Immature natural killer cell (primary cell): ENCODE data around the gene PLP2. TPM values are rescaled to one million over a fixed set of nuclear protein-coding genes. Genes with fewer than 3 reads are reported as not detected.
"Not testable (repeated sequence)": the region's sequence is repeated elsewhere in the genome, so short reads cannot be mapped to it uniquely, and the experiment has no call there.

Experiments used
- DNase-seq, 3 donors: peaks; one replicate each; pipeline ENCODE4 v3.0.0; 2022; ENCODE audit warnings: mixed read lengths in 1 of 3
- H3K27ac Mint-ChIP-seq, 6 donors: one replicate each; pipeline ENCODE4 v1.8.0; 2020; ENCODE audit warnings: mixed read lengths in 6 of 6, mild to moderate bottlenecking in 5 of 6, inconsistent platforms in 4 of 6, moderate library complexity in 3 of 6
- H3K27me3 Mint-ChIP-seq, 3 donors: one replicate each; pipeline ENCODE4 v1.8.0; 2020 to 2021; ENCODE audit warnings: low read depth in 3 of 3, mild to moderate bottlenecking in 3 of 3, mixed read lengths in 3 of 3, moderate library complexity in 3 of 3, inconsistent platforms in 1 of 3
- H3K36me3 Mint-ChIP-seq, 3 donors: one replicate each; pipeline ENCODE4 v1.8.0; 2020; ENCODE audit warnings: mixed read lengths in 3 of 3, inconsistent platforms in 2 of 3, mild to moderate bottlenecking in 2 of 3
- H3K4me1 Mint-ChIP-seq, 2 donors: one replicate each; pipeline ENCODE4 v1.8.0; 2020; ENCODE audit warnings: inconsistent platforms in 2 of 2, mild to moderate bottlenecking in 2 of 2, mixed read lengths in 2 of 2, moderate library complexity in 1 of 2
- H3K4me3 Mint-ChIP-seq, 5 donors: one replicate each; pipeline ENCODE4 v1.8.0; 2020; ENCODE audit warnings: mild to moderate bottlenecking in 5 of 5, mixed read lengths in 5 of 5, inconsistent platforms in 3 of 5, moderate library complexity in 3 of 5
- H3K9me3 Mint-ChIP-seq, 6 donors: one replicate each; pipeline ENCODE4 v1.8.0; 2020; ENCODE audit warnings: mild to moderate bottlenecking in 6 of 6, mixed read lengths in 6 of 6, inconsistent platforms in 4 of 6, moderate library complexity in 3 of 6
- polyA plus RNA-seq, 3 donors: library from polyadenylated mRNA; unstranded; fragments of 300-500 nt; fragmentation: Illumina TruSeq; gene quantifications; one replicate each; pipeline ENCODE4 v1.2.3, GENCODE V29; 2021

PLP2 gene, protein sequence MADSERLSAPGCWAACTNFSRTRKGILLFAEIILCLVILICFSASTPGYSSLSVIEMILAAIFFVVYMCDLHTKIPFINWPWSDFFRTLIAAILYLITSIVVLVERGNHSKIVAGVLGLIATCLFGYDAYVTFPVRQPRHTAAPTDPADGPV
- 10 to 100 TPM; 40.5 to 64.6 (median 45.7) TPM for polyA plus RNA-seq

DNA sequence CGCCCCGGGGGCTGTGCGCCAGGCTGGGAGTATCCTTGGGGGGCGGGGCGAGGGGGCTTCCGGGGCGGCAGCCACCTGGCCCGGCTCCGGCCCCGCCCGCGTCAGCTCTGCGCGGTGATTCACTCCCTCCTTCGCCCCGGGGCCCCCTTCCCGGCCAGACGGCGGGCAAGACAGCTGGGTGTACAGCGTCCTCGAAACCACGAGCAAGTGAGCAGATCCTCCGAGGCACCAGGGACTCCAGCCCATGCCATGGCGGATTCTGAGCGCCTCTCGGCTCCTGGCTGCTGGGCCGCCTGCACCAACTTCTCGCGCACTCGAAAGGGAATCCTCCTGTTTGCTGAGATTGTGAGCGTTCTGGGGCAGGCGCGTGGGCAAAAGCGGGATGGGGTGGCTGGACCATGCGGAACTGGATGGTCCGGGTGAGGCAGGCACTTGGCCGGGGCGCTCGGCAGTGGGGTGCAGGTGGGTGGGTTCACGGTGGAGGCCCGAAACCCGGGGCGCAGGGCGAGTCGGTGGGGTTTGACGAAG, at the start of gene PLP2:
PLP2 (plus strand) TSS at position 147 of the 528 bp plus-strand sequence; CDS start at position 250, 103 bp downstream.
- Mint-ChIP-seq H3K4me1 (peaks cover 24 to 31% of the 10 kb centered on the region in 2 donors), H3K9me3 (no peaks in the 10 kb centered on the region), H3K4me3 (peak within 1 kb of the TSS; percentile 80 to 88 (median 80)), H3K27ac (peak within 1 kb of the TSS; percentile 72 to 86 (median 82)), H3K27me3 (peaks cover 6 to 13% (median 8%) of the 10 kb centered on the region in 3 donors), H3K36me3 (peaks cover 0 to 5% (median 0%) of the 10 kb centered on the region in 3 donors)
- peak; percentile 53 to 55 (median 54) for DNase-seq

DNA sequence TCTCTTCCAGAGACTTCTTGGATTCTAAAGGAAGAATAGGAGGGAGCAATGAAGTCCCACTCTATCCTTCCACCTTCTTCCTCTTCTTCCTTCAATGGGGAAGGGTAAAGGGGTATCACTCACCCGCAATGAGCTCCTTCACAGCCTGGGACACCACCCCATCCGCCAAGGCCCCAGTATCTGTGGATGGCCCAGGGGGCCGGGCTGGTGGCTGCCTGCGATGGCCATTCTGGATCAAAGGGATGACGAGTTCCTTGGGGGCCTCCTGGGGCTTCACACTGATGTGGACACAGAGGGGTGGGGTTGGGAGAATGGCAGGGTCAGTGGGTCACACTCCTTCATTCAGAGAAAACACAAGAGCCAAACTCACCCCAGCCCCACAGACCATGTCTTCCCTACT, 49.2 kb upstream of the PLP2 start:
- H3K9me3 Mint-ChIP-seq, result no peaks in the 10 kb centered on the region
- H3K27me3 Mint-ChIP-seq, result peaks cover 7% of the 10 kb centered on the region in 3 donors
- H3K27ac Mint-ChIP-seq, result peak overlapping the region in 5 of 6 donors; percentile 90 to 97 (median 96)
- no peak for DNase-seq
- peak overlapping the region; percentile 91 to 97 (median 95) for H3K4me3 Mint-ChIP-seq
- H3K36me3 Mint-ChIP-seq, result peaks cover 3 to 12% (median 10%) of the 10 kb centered on the region in 3 donors
- H3K4me1 Mint-ChIP-seq, result peaks cover 19 to 20% of the 10 kb centered on the region in 2 donors

DNA sequence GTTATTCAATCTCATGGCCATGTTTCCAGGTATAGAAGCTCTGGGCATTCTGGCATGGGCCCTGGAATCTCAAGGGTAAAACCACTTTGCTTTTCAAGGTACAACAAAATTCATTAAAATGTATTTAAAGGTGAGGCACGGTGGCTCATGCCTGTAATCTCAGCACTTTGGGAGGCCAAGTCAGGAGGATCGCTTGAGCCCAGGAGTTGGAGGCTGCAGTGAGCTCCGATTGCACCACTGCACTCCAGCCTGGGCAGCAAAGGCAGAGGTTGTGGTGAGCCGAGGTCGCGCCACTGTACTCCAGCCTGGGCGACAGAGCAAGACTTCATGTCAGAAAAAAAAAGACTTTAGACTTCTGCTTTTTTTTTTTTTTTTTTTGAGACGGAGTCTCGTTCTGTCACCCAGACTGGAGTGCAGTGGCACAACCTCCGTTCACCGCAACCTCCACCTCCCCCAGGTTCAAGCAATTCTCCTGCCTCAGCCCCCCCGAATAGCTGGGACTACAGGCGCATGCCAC, 43.9 kb upstream of the PLP2 start:
- not testable (repeated sequence) for H3K27ac Mint-ChIP-seq, H3K4me3 Mint-ChIP-seq, H3K4me1 Mint-ChIP-seq, H3K27me3 Mint-ChIP-seq, DNase-seq, H3K36me3 Mint-ChIP-seq, H3K9me3 Mint-ChIP-seq

DNA sequence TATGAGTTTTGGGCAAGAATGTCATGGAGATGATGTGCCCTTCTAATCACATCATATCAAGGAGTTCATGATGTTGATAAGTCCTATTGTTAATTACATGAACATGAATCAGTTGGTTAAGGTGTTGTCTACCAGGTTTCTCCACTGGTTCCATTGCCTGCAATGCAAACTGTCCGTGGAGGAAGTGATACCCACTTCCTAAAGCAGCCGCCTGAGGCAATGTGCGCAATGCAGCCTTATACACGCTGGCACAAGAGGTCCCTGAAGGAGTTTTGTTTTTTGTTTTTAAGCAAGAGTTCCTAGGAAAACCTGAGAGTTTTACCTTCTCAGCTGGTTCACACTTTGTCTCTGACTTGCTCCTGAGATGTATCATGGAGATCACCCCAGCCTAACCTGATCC, 42.3 kb upstream of the PLP2 start:
- H3K27ac Mint-ChIP-seq, result no peak overlapping the region
- H3K9me3 Mint-ChIP-seq, result no peaks in the 10 kb centered on the region
- no peak for DNase-seq
- H3K4me1 Mint-ChIP-seq, result no peaks in the 10 kb centered on the region
- no peak overlapping the region for H3K4me3 Mint-ChIP-seq
- peaks cover 0 to 2% (median 0%) of the 10 kb centered on the region in 3 donors for H3K27me3 Mint-ChIP-seq
- no peaks in the 10 kb centered on the region for H3K36me3 Mint-ChIP-seq

DNA sequence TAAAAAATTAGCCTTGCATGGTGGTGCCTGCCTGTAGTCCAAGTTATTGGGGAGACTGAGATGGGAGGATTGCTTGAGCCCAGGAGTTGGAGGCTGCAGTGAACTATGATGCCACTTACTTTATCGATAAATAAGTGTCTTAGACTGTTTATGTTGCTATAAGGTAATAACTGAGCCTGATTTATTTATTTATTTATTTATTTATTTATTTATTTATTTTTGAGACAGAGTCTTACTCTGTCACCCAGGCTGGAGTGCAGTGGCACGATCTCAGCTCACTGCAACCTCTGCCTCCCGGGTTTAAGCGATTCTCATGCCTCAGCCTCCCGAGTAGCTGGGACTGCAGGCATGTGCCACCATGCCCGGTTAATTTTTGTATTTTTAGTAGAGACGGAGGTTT, 39.4 kb upstream of the PLP2 start:
- H3K27ac Mint-ChIP-seq, H3K4me1 Mint-ChIP-seq, H3K4me3 Mint-ChIP-seq: not testable (repeated sequence)

DNA sequence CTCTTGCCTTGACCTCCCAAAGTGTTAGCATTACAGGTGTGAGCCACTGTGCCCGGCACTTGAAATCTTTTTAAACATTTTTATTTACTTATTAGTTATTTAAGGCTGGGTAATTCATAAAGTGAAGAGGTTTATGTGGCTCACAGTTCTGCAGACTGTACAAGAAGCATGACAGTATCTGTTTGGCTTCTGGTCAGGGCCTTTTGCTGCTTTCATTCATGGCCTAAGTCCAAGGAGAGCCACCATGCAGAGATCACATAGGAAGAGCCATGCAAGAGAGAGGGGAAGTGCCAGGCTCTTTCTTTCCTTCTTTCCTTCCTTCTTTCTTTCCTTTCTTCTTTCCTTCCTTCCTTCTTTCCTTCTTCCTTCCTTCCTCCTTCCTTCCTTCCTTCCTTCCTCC, 37.9 kb upstream of the PLP2 start:
- peaks cover 0 to 5% (median 0%) of the 10 kb centered on the region in 3 donors for H3K27me3 Mint-ChIP-seq
- H3K9me3 Mint-ChIP-seq, result peaks cover 0 to 12% (median under 1%) of the 10 kb centered on the region in 6 donors
- peaks cover 0 to 4% (median 0%) of the 10 kb centered on the region in 3 donors for H3K36me3 Mint-ChIP-seq
- DNase-seq, result no peak
- H3K4me3 Mint-ChIP-seq, result no peak overlapping the region
- no peaks in the 10 kb centered on the region for H3K4me1 Mint-ChIP-seq
- no peak overlapping the region for H3K27ac Mint-ChIP-seq

More for the DNA sequence above, 39.4 kb upstream of the PLP2 start:
- not testable (repeated sequence) for DNase-seq, H3K9me3 Mint-ChIP-seq, H3K36me3 Mint-ChIP-seq, H3K27me3 Mint-ChIP-seq

DNA sequence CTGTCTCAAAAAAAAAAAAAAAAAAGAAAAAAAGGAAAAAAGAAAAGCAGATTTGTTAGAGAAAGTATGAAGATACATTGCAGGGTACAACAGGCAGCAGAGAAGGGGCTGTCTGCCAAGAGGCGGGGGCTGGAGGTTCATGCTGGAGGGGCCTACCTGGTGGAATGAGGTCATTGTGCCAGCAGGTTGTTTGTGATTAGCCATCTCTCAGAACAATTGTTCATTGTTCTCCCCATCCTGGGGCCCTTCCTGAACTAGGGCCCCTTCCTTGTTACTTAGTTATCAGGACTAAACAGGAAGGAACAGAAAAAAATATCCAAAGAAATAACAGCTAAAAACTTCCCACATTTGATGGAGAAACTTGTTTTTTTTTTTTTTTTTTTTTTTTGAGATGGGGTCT, 34.2 kb upstream of the PLP2 start:
- no peak for DNase-seq
- no peak overlapping the region for H3K27ac Mint-ChIP-seq
- H3K4me3 Mint-ChIP-seq, result no peak overlapping the region
- H3K9me3 Mint-ChIP-seq, result peaks cover 6 to 42% (median 23%) of the 10 kb centered on the region in 6 donors
- no peaks in the 10 kb centered on the region for H3K4me1 Mint-ChIP-seq
- peaks cover 0 to 5% (median 0%) of the 10 kb centered on the region in 3 donors for H3K27me3 Mint-ChIP-seq
- peaks cover 4 to 13% (median 4%) of the 10 kb centered on the region in 3 donors for H3K36me3 Mint-ChIP-seq

DNA sequence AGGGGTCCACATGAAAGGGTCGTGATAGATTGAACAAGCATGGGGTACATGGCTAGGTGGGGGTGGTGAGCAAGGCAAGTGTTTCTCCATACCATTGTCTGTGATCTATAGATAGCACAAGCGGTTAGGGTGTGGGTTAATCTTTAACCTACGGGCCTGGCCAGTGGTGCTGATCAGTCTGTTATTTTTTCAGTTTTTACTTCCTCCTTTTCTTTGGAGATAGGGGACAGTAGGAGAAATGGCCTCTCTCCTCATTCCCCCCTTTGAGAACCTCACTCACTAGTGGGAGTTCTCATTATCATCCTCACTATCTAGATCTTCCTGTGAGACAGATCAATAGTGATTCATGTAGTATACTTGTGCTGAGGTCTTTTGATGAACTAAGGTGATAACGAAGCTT, 32.0 kb upstream of the PLP2 start:
- no peak overlapping the region for H3K4me3 Mint-ChIP-seq
- H3K4me1 Mint-ChIP-seq, result no peaks in the 10 kb centered on the region
- peaks cover 8 to 42% (median 23%) of the 10 kb centered on the region in 6 donors for H3K9me3 Mint-ChIP-seq
- H3K36me3 Mint-ChIP-seq, result peaks cover 4 to 13% (median 4%) of the 10 kb centered on the region in 3 donors
- no peak for DNase-seq
- H3K27me3 Mint-ChIP-seq, result peaks cover 0 to 3% (median 2%) of the 10 kb centered on the region in 3 donors
- H3K27ac Mint-ChIP-seq, result no peak overlapping the region

DNA sequence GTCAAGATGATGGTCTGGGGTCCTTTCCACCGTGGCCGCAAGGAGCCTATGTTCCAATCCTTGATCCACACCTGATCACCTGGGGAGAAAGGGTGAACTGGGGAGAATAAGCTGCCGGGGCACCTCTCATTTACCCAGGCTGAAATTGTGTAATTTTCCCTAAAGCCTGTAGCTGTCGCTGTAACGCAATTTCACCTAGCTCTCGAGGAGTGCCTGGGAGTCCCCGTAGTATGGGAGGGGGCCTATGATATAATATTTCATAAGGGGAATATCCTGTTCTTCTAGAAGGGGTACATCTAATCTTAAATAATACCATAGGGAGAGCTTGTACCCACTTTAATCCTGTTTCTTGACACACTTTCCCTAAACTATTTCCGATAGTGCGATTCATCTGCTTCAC, 29.4 kb upstream of the PLP2 start:
- not testable (repeated sequence) for H3K4me1 Mint-ChIP-seq, DNase-seq, H3K4me3 Mint-ChIP-seq, H3K27me3 Mint-ChIP-seq, H3K27ac Mint-ChIP-seq
- peaks cover 8 to 36% (median 23%) of the 10 kb centered on the region in 6 donors for H3K9me3 Mint-ChIP-seq
- H3K36me3 Mint-ChIP-seq, result peaks cover 0 to 13% (median 4%) of the 10 kb centered on the region in 3 donors

DNA sequence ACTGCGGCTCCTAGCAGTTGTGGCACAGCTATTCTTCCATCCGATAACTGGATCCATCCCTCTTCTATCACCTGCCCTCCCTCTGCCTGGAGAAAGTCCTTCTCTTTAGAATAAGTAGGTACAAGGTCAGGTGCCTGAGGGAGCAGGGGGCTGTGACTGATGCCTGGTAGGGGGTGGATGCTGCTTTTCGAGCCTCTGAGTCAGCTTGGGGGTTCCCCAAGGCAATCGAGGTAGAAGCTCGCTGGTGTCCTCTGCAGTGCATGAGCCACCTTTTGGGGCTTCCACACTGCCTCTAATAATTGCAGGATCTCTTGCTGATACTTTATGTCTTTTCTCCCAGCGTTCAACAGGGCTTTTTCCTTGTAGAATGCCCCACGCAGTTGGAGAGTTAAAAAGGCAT, 28.5 kb upstream of the PLP2 start:
- not testable (repeated sequence) for H3K4me1 Mint-ChIP-seq, H3K4me3 Mint-ChIP-seq, H3K27ac Mint-ChIP-seq, H3K27me3 Mint-ChIP-seq, DNase-seq
- Mint-ChIP-seq H3K9me3 (peaks cover 8 to 30% (median 23%) of the 10 kb centered on the region in 6 donors), H3K36me3 (peaks cover 0 to 13% (median 4%) of the 10 kb centered on the region in 3 donors)

DNA sequence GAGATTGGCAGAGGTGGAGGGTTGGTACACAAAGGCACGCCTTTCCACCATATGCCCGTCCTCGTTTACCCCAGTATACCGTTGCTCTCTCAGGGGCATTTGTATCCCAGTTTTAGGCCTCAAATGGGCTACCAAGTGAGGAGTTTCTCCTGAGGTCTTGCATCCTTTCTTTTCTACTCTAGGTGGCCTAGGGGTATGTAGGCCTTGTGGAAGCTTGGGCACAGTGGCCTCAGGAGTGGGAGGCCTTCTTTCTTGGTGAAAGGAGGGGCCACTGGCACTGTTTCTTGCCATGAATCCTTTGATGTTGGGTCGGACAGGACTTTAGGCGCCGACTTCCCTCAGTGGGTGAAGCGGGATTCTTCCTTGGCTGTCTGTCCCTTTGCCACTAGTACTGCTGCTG, 24.4 kb upstream of the PLP2 start:
- Mint-ChIP-seq H3K27ac (no peak overlapping the region), H3K4me3 (no peak overlapping the region), H3K9me3 (peaks cover 0 to 2% (median 0%) of the 10 kb centered on the region in 6 donors), H3K36me3 (no peaks in the 10 kb centered on the region), H3K27me3 (peaks cover 2 to 5% (median 2%) of the 10 kb centered on the region in 3 donors), H3K4me1 (no peaks in the 10 kb centered on the region)
- no peak for DNase-seq

DNA sequence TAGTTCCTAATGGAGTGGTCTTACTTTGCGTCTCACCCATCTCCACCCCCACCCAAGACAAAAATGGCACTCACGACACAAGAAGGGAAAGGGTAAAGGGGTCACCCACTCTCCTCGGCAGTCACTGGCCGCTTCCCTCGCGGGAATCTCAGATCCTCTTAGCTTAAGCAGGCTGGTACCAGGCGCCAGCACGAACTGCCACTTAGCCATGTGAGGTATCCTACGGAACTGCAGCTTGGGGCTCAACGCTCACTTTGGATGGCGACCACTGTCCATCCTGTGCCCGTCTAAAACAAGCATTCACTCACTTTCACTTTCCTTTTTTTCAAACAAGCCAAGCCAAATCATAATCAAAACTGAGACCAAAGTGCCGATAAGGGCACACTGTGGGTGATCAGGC, 23.8 kb upstream of the PLP2 start:
- no peaks in the 10 kb centered on the region for H3K4me1 Mint-ChIP-seq
- H3K27ac Mint-ChIP-seq, result no peak overlapping the region

DNA sequence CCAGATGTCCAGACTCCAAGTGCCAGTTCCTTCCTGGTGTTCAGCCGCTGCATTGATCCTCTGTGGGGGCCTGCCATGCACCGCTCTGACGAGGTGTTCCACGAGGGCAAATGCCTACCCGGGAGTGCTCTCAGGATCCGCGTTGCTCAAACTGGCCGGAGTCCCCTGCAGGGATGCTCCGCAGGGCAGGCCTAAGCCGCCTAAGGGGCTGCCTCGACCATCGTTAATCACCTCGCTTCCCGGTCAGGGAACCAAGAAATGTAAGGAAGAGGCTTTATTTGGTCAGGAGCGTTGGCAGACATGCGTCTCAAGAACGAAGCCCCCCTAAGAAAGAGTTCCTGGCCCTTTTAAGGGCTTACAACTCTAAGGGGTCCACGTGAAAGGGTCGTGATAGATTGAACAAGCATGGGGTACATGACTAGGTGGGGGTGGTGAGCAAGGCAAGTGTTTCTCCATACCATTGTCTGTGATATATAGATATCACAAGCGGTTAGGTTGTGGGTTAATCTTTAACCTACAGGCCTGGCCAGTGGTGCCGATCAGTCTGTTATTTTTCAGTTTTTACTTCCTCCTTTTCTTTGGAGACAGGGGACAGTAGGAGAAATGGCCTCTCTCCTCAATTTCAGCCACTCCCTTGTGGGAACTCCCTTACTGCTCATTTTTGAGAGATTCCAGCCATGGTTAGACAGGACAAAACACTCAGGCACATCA, 23.2 kb upstream of the PLP2 start:
- H3K9me3 Mint-ChIP-seq, H3K27ac Mint-ChIP-seq, H3K36me3 Mint-ChIP-seq, DNase-seq, H3K4me3 Mint-ChIP-seq, H3K4me1 Mint-ChIP-seq, H3K27me3 Mint-ChIP-seq: not testable (repeated sequence)

More for the DNA sequence above, 23.8 kb upstream of the PLP2 start:
- H3K36me3 Mint-ChIP-seq, result no peaks in the 10 kb centered on the region
- H3K4me3 Mint-ChIP-seq, result no peak overlapping the region
- DNase-seq, result no peak
- H3K27me3 Mint-ChIP-seq, result peaks cover 0 to 5% (median 2%) of the 10 kb centered on the region in 3 donors
- H3K9me3 Mint-ChIP-seq, result no peaks in the 10 kb centered on the region

DNA sequence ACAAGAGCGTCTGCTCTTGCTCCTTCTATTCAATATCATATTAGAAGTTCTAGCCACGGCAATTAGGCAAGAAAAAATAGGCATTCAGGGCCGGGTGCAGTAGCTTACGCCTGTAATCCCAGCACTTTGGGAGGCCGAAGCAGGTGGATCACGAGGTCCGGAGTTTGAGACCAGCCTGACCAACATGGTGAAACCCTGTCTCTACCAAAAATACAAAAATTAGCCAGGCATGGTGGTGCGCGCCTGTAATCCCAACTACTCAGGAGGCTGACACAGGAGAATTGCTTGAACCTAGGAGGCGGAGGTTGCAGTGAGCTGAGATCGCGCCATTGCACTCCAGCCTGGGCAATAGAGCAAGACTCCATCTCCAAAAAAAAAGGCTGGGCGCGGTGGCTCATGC, 22.4 kb upstream of the PLP2 start:
- not testable (repeated sequence) for H3K4me1 Mint-ChIP-seq, DNase-seq, H3K9me3 Mint-ChIP-seq, H3K36me3 Mint-ChIP-seq, H3K4me3 Mint-ChIP-seq, H3K27ac Mint-ChIP-seq, H3K27me3 Mint-ChIP-seq
